Measurements from ENCODE around the gene C6orf118. TPM values are rescaled to one million over a fixed set of nuclear protein-coding genes. Genes with fewer than 3 reads are reported as not detected.

Gene C6orf118
- total and polyA plus RNA-seq, 2 experiments from 2014 or later: not detected

DNA sequence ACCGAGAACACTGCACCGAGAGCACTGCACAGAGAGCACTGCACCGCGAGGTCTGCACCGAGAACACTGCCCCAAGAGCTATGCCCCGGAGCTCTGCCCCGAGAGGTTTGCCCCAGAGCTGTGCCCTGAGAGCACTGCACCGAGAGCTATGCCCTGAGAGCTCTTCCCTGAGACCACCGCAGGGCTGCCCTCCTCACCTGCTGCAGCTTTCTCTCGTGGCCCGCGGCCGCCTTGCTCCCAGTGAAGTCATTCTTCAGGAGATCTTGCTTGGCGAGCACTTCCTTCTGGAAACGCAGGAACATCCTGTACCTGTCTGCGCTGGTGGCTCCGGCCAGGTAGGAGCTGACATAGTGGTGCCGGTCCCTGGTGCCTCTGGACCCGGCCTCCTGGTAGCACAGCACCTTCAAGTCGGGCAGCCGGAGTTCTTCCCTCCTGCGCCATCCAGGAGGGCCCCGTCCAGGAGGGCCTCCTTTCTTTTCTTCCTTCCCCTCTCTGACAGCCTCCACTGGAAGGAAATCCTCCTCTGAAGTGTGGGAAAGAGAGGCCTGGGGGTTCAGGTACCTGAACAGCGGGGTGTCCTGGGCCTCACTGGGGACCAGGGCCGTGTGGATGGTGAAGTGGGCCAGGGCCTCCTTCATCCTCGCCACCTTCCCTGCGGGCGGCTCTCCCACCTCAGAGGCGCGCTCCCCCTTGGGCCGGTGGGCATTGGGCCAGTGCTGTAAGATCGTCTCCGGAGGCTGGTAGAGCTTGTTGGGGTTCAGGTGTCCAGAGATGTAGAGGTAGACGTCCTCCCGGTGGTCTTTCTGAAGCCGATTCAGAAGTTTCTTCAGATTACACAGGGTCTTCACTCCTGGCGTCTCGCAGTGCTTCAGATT lies 7.8 kb downstream of the C6orf118 start:
- Histone ChIP-seq H3K36me3 (ENCODE audit: low read depth) (no peaks in the 10 kb centered on the region), H3K9me2 (ENCODE audit: insufficient read depth) (no peaks in the 10 kb centered on the region), H3K27me3 (replicated peaks; ENCODE audit: insufficient read depth) (no peaks in the 10 kb centered on the region), H3K27ac (no peak overlapping the region), H4K20me1 (ENCODE audit: insufficient read depth) (no peaks in the 10 kb centered on the region), H3F3A (ENCODE audit: insufficient read depth) (no peaks in the 10 kb centered on the region), H3K4me2 (ENCODE audit: unreplicated experiment) (no peak overlapping the region), H3K9ac (no peak overlapping the region), H3K9me3 (ENCODE audit: low read depth) (no peaks in the 10 kb centered on the region), H3K4me1 (ENCODE audit: insufficient read depth) (no peaks in the 10 kb centered on the region), H3K79me2 (ENCODE audit: insufficient read depth) (no peaks in the 10 kb centered on the region), H3K4me3 (no peak overlapping the region), H2AFZ (no peak overlapping the region)
- no peak for TF ChIP-seq EZH2phosphoT487 (IDR thresholded peaks at IDR 0.05; ENCODE audit: insufficient read depth, low read depth)
- no peak for TF ChIP-seq EZH2 (IDR thresholded peaks at IDR 0.05; ENCODE audit: insufficient read depth, poor library complexity, severe bottlenecking)
- 72 to 74% methylated on average over 32 to 37 of the region's 38 CpGs for WGBS, 2 experiments (ENCODE audit: low coverage in 1 of 2, low lambda C conversion rate in 2 of 2, missing lambda C conversion rate in 2 of 2)
- in situ Hi-C loops (cut with MboI): no loop called here
- DNase-seq: no peak

DNA sequence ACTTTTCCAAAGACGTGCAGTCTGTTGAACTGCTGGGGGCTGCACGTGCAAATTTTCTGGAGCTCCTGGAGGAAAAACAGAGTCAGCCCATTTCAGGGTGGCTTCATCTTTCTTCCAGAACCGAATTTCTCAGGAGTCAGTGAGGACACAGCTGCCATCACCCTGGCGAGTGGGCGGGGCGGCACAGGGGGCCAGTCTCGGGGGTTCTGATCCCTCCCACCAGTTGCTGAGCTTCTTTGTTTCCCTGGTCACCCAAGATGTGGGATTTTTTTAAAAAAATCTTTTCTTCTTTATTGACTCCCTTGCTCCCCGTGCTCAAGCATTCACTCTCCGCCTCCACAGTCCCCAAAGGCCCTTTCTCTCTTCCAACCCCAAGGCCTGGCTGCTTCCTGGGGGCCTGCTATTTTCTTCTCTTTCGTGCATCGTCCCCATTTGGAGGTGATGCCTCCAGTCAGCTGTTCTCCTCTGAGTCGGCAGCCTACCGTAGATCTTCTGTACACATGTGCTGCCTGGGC lies 8.9 kb downstream of the C6orf118 start:
- no peak overlapping the region for H3K4me2 ChIP-seq (ENCODE audit: unreplicated experiment)
- in situ Hi-C loops (cut with MboI): no loop called here
- no peaks in the 10 kb centered on the region for H3K9me3 ChIP-seq (ENCODE audit: low read depth)
- H3K79me2 ChIP-seq (ENCODE audit: insufficient read depth): no peaks in the 10 kb centered on the region
- no peak overlapping the region for H3K4me3 ChIP-seq
- no peaks in the 10 kb centered on the region for H4K20me1 ChIP-seq (ENCODE audit: insufficient read depth)
- no peak overlapping the region for H3K27ac ChIP-seq
- no peak overlapping the region for H2AFZ ChIP-seq
- H3F3A ChIP-seq (ENCODE audit: insufficient read depth): no peaks in the 10 kb centered on the region
- no peak overlapping the region for H3K9ac ChIP-seq
- WGBS, 2 experiments (ENCODE audit: low coverage in 1 of 2, low lambda C conversion rate in 2 of 2, missing lambda C conversion rate in 2 of 2): 42 to 43% methylated on average over 13 of the region's 13 CpGs
- no peaks in the 10 kb centered on the region for H3K27me3 ChIP-seq (replicated peaks; ENCODE audit: insufficient read depth)
- no peaks in the 10 kb centered on the region for H3K9me2 ChIP-seq (ENCODE audit: insufficient read depth)
- TF ChIP-seq EZH2phosphoT487 (IDR thresholded peaks at IDR 0.05; ENCODE audit: insufficient read depth, low read depth): no peak
- TF ChIP-seq EZH2 (IDR thresholded peaks at IDR 0.05; ENCODE audit: insufficient read depth, poor library complexity, severe bottlenecking): no peak
- no peak for DNase-seq
- H3K4me1 ChIP-seq (ENCODE audit: insufficient read depth): no peaks in the 10 kb centered on the region
- no peaks in the 10 kb centered on the region for H3K36me3 ChIP-seq (ENCODE audit: low read depth)

DNA sequence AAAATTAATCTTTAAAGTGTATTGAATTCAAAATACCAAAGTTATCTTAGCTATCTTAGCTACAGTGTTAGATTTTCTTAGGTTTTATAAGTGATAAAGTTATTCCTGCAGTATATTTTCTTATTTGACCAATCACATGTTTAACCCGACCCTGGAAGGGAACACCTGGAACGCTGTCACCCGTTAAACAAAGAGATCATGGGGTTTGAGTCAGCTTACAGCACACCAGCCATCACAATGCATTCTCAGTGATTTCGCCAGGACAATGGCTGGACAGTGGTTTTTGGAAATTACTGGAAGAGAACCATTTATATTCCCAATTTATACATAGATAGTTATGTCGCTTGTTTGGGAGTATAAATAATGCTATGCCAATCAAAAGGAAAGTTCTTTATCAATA lies 10.5 kb downstream of the C6orf118 start:
- TF ChIP-seq EZH2 (IDR thresholded peaks at IDR 0.05; ENCODE audit: insufficient read depth, poor library complexity, severe bottlenecking) (no peak), EZH2phosphoT487 (IDR thresholded peaks at IDR 0.05; ENCODE audit: insufficient read depth, low read depth) (no peak)
- no peak overlapping the region for H3K27ac ChIP-seq
- no peaks in the 10 kb centered on the region for H3K4me1 ChIP-seq (ENCODE audit: insufficient read depth)
- in situ Hi-C loops (cut with MboI): no loop called here
- 31 to 37% methylated on average over 5 of the region's 5 CpGs for WGBS, 2 experiments (ENCODE audit: low coverage in 1 of 2, low lambda C conversion rate in 2 of 2, missing lambda C conversion rate in 2 of 2)
- no peak overlapping the region for H3K9ac ChIP-seq
- H2AFZ ChIP-seq: no peak overlapping the region
- no peaks in the 10 kb centered on the region for H4K20me1 ChIP-seq (ENCODE audit: insufficient read depth)
- H3K9me3 ChIP-seq (ENCODE audit: low read depth): no peaks in the 10 kb centered on the region
- no peaks in the 10 kb centered on the region for H3K9me2 ChIP-seq (ENCODE audit: insufficient read depth)
- no peak overlapping the region for H3K4me3 ChIP-seq
- DNase-seq: no peak
- no peaks in the 10 kb centered on the region for H3K79me2 ChIP-seq (ENCODE audit: insufficient read depth)
- no peaks in the 10 kb centered on the region for H3K27me3 ChIP-seq (replicated peaks; ENCODE audit: insufficient read depth)
- no peaks in the 10 kb centered on the region for H3K36me3 ChIP-seq (ENCODE audit: low read depth)
- no peak overlapping the region for H3K4me2 ChIP-seq (ENCODE audit: unreplicated experiment)
- H3F3A ChIP-seq (ENCODE audit: insufficient read depth): no peaks in the 10 kb centered on the region

- H3K9me3 ChIP-seq (ENCODE audit: low read depth): no peaks in the 10 kb centered on the region
- no peak overlapping the region for H3K27ac ChIP-seq
- no peaks in the 10 kb centered on the region for H3K27me3 ChIP-seq (replicated peaks; ENCODE audit: insufficient read depth)
- in situ Hi-C loops (cut with MboI): no loop called here
- no peak overlapping the region for H3K9ac ChIP-seq
- no peaks in the 10 kb centered on the region for H3K36me3 ChIP-seq (ENCODE audit: low read depth)
- H3K4me1 ChIP-seq (ENCODE audit: insufficient read depth): no peaks in the 10 kb centered on the region
- no peaks in the 10 kb centered on the region for H3F3A ChIP-seq (ENCODE audit: insufficient read depth)
- TF ChIP-seq EZH2phosphoT487 (IDR thresholded peaks at IDR 0.05; ENCODE audit: insufficient read depth, low read depth) (no peak), EZH2 (IDR thresholded peaks at IDR 0.05; ENCODE audit: insufficient read depth, poor library complexity, severe bottlenecking) (no peak)
- no peaks in the 10 kb centered on the region for H3K79me2 ChIP-seq (ENCODE audit: insufficient read depth)
- no peaks in the 10 kb centered on the region for H3K9me2 ChIP-seq (ENCODE audit: insufficient read depth)
- H3K4me3 ChIP-seq: no peak overlapping the region
- no peak overlapping the region for H3K4me2 ChIP-seq (ENCODE audit: unreplicated experiment)
- no peak overlapping the region for H2AFZ ChIP-seq
- WGBS, 2 experiments (ENCODE audit: low coverage in 1 of 2, low lambda C conversion rate in 2 of 2, missing lambda C conversion rate in 2 of 2): 59 to 64% methylated on average over 6 of the region's 6 CpGs
- no peak for DNase-seq
- H4K20me1 ChIP-seq (ENCODE audit: insufficient read depth): no peaks in the 10 kb centered on the region
These were observed 11.0 kb downstream of the C6orf118 start for GRCh38 chr6:165298402-165298801.

Measured in GM23248 (cell line).